MM.1S (cell line): ENCODE data around the gene INSM2.

Experiments used
- DNase-seq: peaks from one replicate; pipeline ENCODE4 v3.0.0-alpha.2; 2015
- H2AFZ ChIP-seq: fragments of 300-600 bp; sonication (generic); 2 replicates; pipeline ENCODE4 v1.6.0; 2016; ENCODE audit warnings: antibody characterized with exemption, low read length
- H3F3A ChIP-seq: fragments of 300-600 bp; sonication (generic); 2 replicates; pipeline ENCODE4 v1.6.1; 2016; ENCODE audit warnings: mild to moderate bottlenecking, antibody characterized with exemption, low read length, moderate library complexity, mixed read lengths; ENCODE audit not compliant: insufficient read depth
- H3K27ac ChIP-seq: fragments of 300-600 bp; sonication (generic); 2 replicates; pipeline ENCODE4 v1.5.1; 2016; ENCODE audit warnings: mild to moderate bottlenecking, low read length
- H3K27me3 ChIP-seq: fragments of 300-600 bp; sonication (generic); replicated peaks from 2 replicates; pipeline ENCODE4 v1.6.0; 2016; ENCODE audit warnings: low read length; ENCODE audit not compliant: insufficient read depth
- H3K36me3 ChIP-seq: fragments of 300-600 bp; sonication (generic); replicated peaks from 2 replicates; pipeline ENCODE4 v1.6.1; 2016; ENCODE audit warnings: mild to moderate bottlenecking, low read length, mixed read lengths; ENCODE audit not compliant: insufficient read depth
- H3K4me1 ChIP-seq: fragments of 300-600 bp; sonication (generic); 2 replicates; pipeline ENCODE4 v1.6.1; 2016; ENCODE audit warnings: low read length, mixed read lengths
- H3K4me2 ChIP-seq: fragments of 300-600 bp; sonication (generic); 2 replicates; pipeline ENCODE4 v1.6.0; 2016; ENCODE audit warnings: low read depth, low read length
- H3K4me3 ChIP-seq: fragments of 300-600 bp; sonication (generic); 2 replicates; pipeline ENCODE4 v1.5.1; 2016; ENCODE audit warnings: low read length, mixed read lengths
- H3K79me2 ChIP-seq: fragments of 300-600 bp; sonication (generic); 2 replicates; pipeline ENCODE4 v1.6.1; 2016; ENCODE audit warnings: mixed run types, low read length, mixed read lengths
- H3K9ac ChIP-seq: fragments of 300-600 bp; sonication (generic); 2 replicates; pipeline ENCODE4 v1.6.1; 2016; ENCODE audit warnings: low read length, mixed read lengths
- H3K9me2 ChIP-seq: fragments of 300-600 bp; sonication (generic); replicated peaks from 2 replicates; pipeline ENCODE4 v1.6.1; 2016; ENCODE audit warnings: mild to moderate bottlenecking, low read length, mixed read lengths; ENCODE audit not compliant: insufficient read depth
- H3K9me3 ChIP-seq: fragments of 300-600 bp; sonication (generic); replicated peaks from 2 replicates; pipeline ENCODE4 v1.6.1; 2016; ENCODE audit warnings: mild to moderate bottlenecking, low read length, mixed read lengths; ENCODE audit not compliant: insufficient read depth
- H4K20me1 ChIP-seq: fragments of 300-600 bp; sonication (generic); 2 replicates; pipeline ENCODE4 v1.6.1; 2016; ENCODE audit warnings: mild to moderate bottlenecking, low read length, moderate library complexity, mixed read lengths; ENCODE audit not compliant: insufficient read depth
- CTCF ChIP-seq: fragments of 300-600 bp; sonication (generic); IDR thresholded peaks from 2 replicates; pipeline ENCODE4 v1.5.1; 2016; ENCODE audit warnings: antibody characterized with exemption, low read length, mixed read lengths
- EZH2 ChIP-seq: fragments of 300-600 bp; sonication (generic); optimal IDR thresholded peaks from 2 replicates; pipeline ENCODE3; 2017; ENCODE audit warnings: low read depth, mild to moderate bottlenecking, antibody characterized with exemption, low read length, mixed read lengths
- EZH2phosphoT487 ChIP-seq: fragments of 300-600 bp; sonication (generic); IDR thresholded peaks from 2 replicates; pipeline ENCODE4 v1.6.1; 2018; ENCODE audit warnings: antibody characterized with exemption, low read length

INSM2 gene

GRCh38 chr14:35535483-35536112 is 1.6 kb downstream of the INSM2 start:
- Histone ChIP-seq H3K36me3 (no peaks in the 10 kb centered on the region), H3K9me3 (no peaks in the 10 kb centered on the region), H3F3A (no peaks in the 10 kb centered on the region), H3K4me2 (no peak overlapping the region), H3K4me3 (no peak overlapping the region), H3K79me2 (no peaks in the 10 kb centered on the region), H3K27me3 (no peaks in the 10 kb centered on the region; the same call in 1 of the 2 replicates), H3K9me2 (no peaks in the 10 kb centered on the region), H3K9ac (no peak overlapping the region), H4K20me1 (no peaks in the 10 kb centered on the region), H2AFZ (no peak overlapping the region), H3K27ac (no peak overlapping the region), H3K4me1 (peaks cover 12% of the 10 kb centered on the region)
- DNase-seq: no peak
- TF ChIP-seq CTCF: no peak
- TF ChIP-seq EZH2: no peak
- TF ChIP-seq EZH2phosphoT487: no peak

- Histone ChIP-seq H3K27me3 (no peaks in the 10 kb centered on the region; the same call in 1 of the 2 replicates), H3K79me2 (no peaks in the 10 kb centered on the region), H3K9me2 (no peaks in the 10 kb centered on the region), H2AFZ (no peak overlapping the region), H3K4me2 (peak overlapping the region; percentile 16; the same call in 1 of the 2 replicates), H3K4me1 (peaks cover 13% of the 10 kb centered on the region), H3K27ac (no peak overlapping the region), H3K9me3 (no peaks in the 10 kb centered on the region), H3F3A (no peaks in the 10 kb centered on the region), H3K36me3 (no peaks in the 10 kb centered on the region), H3K4me3 (no peak overlapping the region), H3K9ac (no peak overlapping the region), H4K20me1 (no peaks in the 10 kb centered on the region)
- peak; percentile 47 for DNase-seq
- TF ChIP-seq EZH2phosphoT487 (no peak), EZH2 (no peak), CTCF (no peak)
Measured at GRCh38 chr14:35539969-35540368, 6.0 kb downstream of the INSM2 start.

- DNase-seq: no peak
- Histone ChIP-seq H3K9me3 (no peaks in the 10 kb centered on the region), H3K79me2 (no peaks in the 10 kb centered on the region), H3K4me2 (no peak overlapping the region), H3K9ac (no peak overlapping the region), H3K4me3 (no peak overlapping the region), H3K27ac (no peak overlapping the region), H3F3A (no peaks in the 10 kb centered on the region), H3K36me3 (no peaks in the 10 kb centered on the region), H2AFZ (no peak overlapping the region), H3K9me2 (no peaks in the 10 kb centered on the region), H4K20me1 (no peaks in the 10 kb centered on the region), H3K4me1 (peaks cover 13% of the 10 kb centered on the region), H3K27me3 (no peaks in the 10 kb centered on the region)
- TF ChIP-seq EZH2phosphoT487 (no peak), EZH2 (no peak), CTCF (no peak)
Measured at GRCh38 chr14:35543006-35543405, 9.0 kb downstream of the INSM2 start.
